Effector memory CD4-positive, alpha-beta T cell (primary cell): ENCODE measurements around the gene PAFAH1B2.

Experiments used
- DNase-seq, 3 donors: peaks; one replicate each; pipeline ENCODE4 v3.0.0-alpha.2; 2020
- H3K27ac ChIP-seq: 2 replicates; pipeline ENCODE4 v1.7.0; 2013; ENCODE audit warnings: mild to moderate bottlenecking, low read length, moderate library complexity; ENCODE audit not compliant: insufficient read depth, poor library complexity, severe bottlenecking
- H3K27me3 ChIP-seq: replicated peaks from 2 replicates; pipeline ENCODE4 v1.7.0; 2013; ENCODE audit warnings: mild to moderate bottlenecking, low read length; ENCODE audit not compliant: insufficient read depth, control insufficient read depth, poor library complexity, severe bottlenecking
- H3K36me3 ChIP-seq: 2 replicates; pipeline ENCODE4 v1.7.0; 2013; ENCODE audit warnings: mild to moderate bottlenecking, low read length, moderate library complexity; ENCODE audit not compliant: control insufficient read depth, insufficient read depth
- H3K4me1 ChIP-seq: 2 replicates; pipeline ENCODE4 v1.7.0; 2013; ENCODE audit warnings: low read length, mild to moderate bottlenecking; ENCODE audit not compliant: control insufficient read depth, insufficient read depth, poor library complexity, severe bottlenecking
- H3K4me3 ChIP-seq: 2 replicates; pipeline ENCODE4 v1.7.0; 2013; ENCODE audit warnings: low read length, low read depth, mild to moderate bottlenecking; ENCODE audit not compliant: insufficient read depth, poor library complexity, severe bottlenecking
- H3K9me3 ChIP-seq: 2 replicates; pipeline ENCODE4 v1.7.0; 2013; ENCODE audit warnings: mild to moderate bottlenecking, low read length, moderate library complexity; ENCODE audit not compliant: control insufficient read depth

Gene PAFAH1B2

GRCh38 chr11:117220999-117221774 is 77.1 kb downstream of the PAFAH1B2 start:
- Histone ChIP-seq H3K9me3 (no peaks in the 10 kb centered on the region), H3K4me3 (no peak overlapping the region), H3K27me3 (no peaks in the 10 kb centered on the region), H3K27ac (no peak overlapping the region), H3K4me1 (no peaks in the 10 kb centered on the region), H3K36me3 (peaks cover 93% of the 10 kb centered on the region)
- no peak for DNase-seq

GRCh38 chr11:117221775-117222517 is 77.9 kb downstream of the PAFAH1B2 start:
- no peak overlapping the region for H3K4me3 ChIP-seq
- H3K36me3 ChIP-seq: peaks cover 95% of the 10 kb centered on the region
- no peaks in the 10 kb centered on the region for H3K9me3 ChIP-seq
- no peaks in the 10 kb centered on the region for H3K27me3 ChIP-seq
- peaks cover 3% of the 10 kb centered on the region for H3K4me1 ChIP-seq
- DNase-seq: no peak
- H3K27ac ChIP-seq: no peak overlapping the region

- Histone ChIP-seq H3K9me3 (no peaks in the 10 kb centered on the region), H3K27ac (no peak overlapping the region), H3K36me3 (peaks cover 95% of the 10 kb centered on the region), H3K4me3 (no peak overlapping the region), H3K27me3 (no peaks in the 10 kb centered on the region), H3K4me1 (peaks cover 3% of the 10 kb centered on the region)
- DNase-seq: no peak
These were observed 79.1 kb downstream of the PAFAH1B2 start for GRCh38 chr11:117222991-117223740.

GRCh38 chr11:117223741-117224689 is 79.9 kb downstream of the PAFAH1B2 start:
- no peak overlapping the region for H3K27ac ChIP-seq
- H3K36me3 ChIP-seq: peaks cover 95% of the 10 kb centered on the region
- DNase-seq: no peak
- H3K9me3 ChIP-seq: no peaks in the 10 kb centered on the region
- H3K4me3 ChIP-seq: no peak overlapping the region
- H3K27me3 ChIP-seq: no peaks in the 10 kb centered on the region
- H3K4me1 ChIP-seq: peaks cover 5% of the 10 kb centered on the region

GRCh38 chr11:117225553-117226170 is 81.6 kb downstream of the PAFAH1B2 start:
- DNase-seq: no peak
- Histone ChIP-seq H3K36me3 (peaks cover 89% of the 10 kb centered on the region), H3K4me3 (no peak overlapping the region), H3K4me1 (peaks cover 22% of the 10 kb centered on the region), H3K27me3 (no peaks in the 10 kb centered on the region), H3K9me3 (no peaks in the 10 kb centered on the region), H3K27ac (no peak overlapping the region)
